ENCODE data around the gene BMP8A. TPM values are rescaled to one million over a fixed set of nuclear protein-coding genes. Genes with fewer than 3 reads are reported as not detected.
"Not testable (repeated sequence)": the region's sequence is repeated elsewhere in the genome, so short reads cannot be mapped to it uniquely, and the experiment has no call there.

The BMP8A gene
- total and polyA plus RNA-seq, 7 experiments from 2014 or later = 0.12 to 0.19 TPM; not detected in 5

DNA sequence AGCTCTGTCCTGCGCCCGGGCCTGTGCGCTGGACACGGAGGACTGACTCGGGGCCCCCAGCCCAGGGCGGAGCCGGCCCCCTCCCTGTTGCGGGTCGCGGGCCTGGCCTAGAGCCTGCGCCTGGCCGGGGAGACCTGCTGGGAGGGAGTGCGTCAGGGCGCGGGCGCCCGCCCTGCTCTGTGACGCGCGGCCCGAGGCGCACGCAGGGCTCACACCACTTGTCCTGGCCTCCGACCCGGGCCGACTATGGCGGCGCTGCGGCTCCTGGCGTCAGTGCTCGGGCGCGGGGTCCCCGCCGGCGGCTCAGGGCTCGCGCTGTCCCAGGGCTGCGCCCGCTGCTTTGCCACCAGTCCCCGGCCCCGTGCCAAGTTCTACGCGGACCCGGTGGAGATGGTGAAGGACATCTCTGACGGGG is 23.3 kb downstream of the BMP8A start:
- H3K9me3 ChIP-seq (ENCODE audit: control insufficient read depth in 2 of 3, low read length in 3 of 3); H3K27ac Mint-ChIP-seq; CTCF ChIA-PET; H3K27ac ChIP-seq (ENCODE audit: low read depth, low read length); DNase-seq; H3K27me3 Mint-ChIP-seq; H3K4me1 Mint-ChIP-seq; H3K36me3 ChIP-seq (ENCODE audit: control insufficient read depth in 2 of 3, insufficient read depth in 3 of 3, low read length in 3 of 3); H3K4me1 ChIP-seq (ENCODE audit: control insufficient read depth in 2 of 2, insufficient read depth in 2 of 2, low read length in 2 of 2); H3K9me3 Mint-ChIP-seq; POLR2A ChIA-PET; H3K4me3 ChIP-seq (ENCODE audit: low read length); intact Hi-C loops (cut with micrococcal nuclease); H3K27me3 ChIP-seq (ENCODE audit: control insufficient read depth in 2 of 2, insufficient read depth in 2 of 2, low read length in 2 of 2); H3K4me3 Mint-ChIP-seq; H3K36me3 Mint-ChIP-seq: not testable (repeated sequence)
- ATAC-seq = peak; percentile 30

DNA sequence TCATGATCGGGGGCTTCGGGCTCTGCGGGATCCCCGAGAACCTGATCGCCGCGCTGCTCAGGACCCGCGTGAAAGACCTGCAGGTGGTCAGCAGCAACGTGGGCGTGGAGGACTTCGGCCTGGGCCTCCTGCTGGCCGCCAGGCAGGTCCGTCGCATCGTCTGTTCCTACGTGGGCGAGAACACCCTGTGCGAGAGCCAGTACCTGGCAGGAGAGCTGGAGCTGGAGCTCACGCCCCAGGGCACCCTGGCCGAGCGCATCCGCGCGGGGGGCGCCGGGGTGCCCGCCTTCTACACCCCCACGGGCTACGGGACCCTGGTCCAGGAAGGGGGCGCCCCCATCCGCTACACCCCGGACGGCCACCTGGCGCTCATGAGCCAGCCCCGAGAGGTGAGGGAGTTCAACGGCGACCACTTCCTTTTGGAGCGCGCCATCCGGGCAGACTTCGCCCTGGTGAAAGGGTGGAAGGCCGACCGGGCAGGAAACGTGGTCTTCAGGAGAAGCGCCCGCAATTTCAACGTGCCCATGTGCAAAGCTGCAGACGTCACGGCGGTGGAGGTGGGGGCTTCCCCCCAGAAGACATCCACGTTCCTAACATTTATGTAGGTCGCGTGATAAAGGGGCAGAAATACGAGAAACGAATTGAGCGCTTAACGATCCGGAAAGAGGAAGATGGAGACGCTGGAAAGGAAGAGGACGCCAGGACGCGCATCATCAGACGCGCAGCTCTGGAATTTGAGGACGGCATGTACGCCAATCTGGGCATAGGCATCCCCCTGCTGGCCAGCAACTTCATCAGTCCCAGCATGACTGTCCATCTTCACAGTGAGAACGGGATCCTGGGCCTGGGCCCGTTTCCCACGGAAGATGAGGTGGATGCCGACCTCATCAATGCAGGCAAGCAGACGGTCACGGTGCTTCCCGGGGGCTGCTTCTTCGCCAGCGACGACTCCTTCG is 24.0 kb downstream of the BMP8A start:
- H3K36me3 Mint-ChIP-seq; H3K4me1 Mint-ChIP-seq; H3K36me3 ChIP-seq (ENCODE audit: control insufficient read depth in 2 of 3, insufficient read depth in 3 of 3, low read length in 3 of 3); DNase-seq; H3K4me3 ChIP-seq (ENCODE audit: low read length); H3K9me3 ChIP-seq (ENCODE audit: control insufficient read depth in 2 of 3, low read length in 3 of 3); CTCF ChIA-PET; H3K4me1 ChIP-seq (ENCODE audit: control insufficient read depth in 2 of 2, insufficient read depth in 2 of 2, low read length in 2 of 2); POLR2A ChIA-PET; H3K9me3 Mint-ChIP-seq; H3K27ac ChIP-seq (ENCODE audit: low read depth, low read length); H3K27me3 ChIP-seq (ENCODE audit: control insufficient read depth in 2 of 2, insufficient read depth in 2 of 2, low read length in 2 of 2); H3K27me3 Mint-ChIP-seq; intact Hi-C loops (cut with micrococcal nuclease): not testable (repeated sequence)
- peak overlapping the region in 1 of 9 donors; percentile 18 for H3K27ac Mint-ChIP-seq
- ATAC-seq = peak; percentile 22
- H3K4me3 Mint-ChIP-seq = peak overlapping the region in 4 of 10 donors; percentile 32 to 78 (median 50)

DNA sequence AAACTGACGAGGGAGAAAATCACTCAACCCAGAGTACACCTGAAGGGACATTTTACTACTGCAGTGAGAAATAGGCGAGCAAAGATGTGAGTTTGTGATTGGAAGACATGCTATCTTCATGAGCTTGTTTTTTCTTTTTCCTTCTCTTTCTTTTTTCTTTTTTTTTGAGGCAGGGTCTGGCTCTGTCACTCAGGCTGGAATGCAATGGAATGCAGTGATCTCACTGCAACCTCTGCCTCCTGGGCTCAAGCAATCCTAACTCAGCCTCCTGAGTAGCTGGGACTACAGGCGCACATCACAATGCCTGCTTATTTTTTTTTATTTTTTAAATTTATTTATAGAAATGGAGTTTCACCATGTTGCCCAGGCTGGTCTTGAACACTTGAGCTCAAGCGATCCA is 25.4 kb downstream of the BMP8A start:
- POLR2A ChIA-PET; H3K4me1 Mint-ChIP-seq; intact Hi-C loops (cut with micrococcal nuclease); H3K36me3 ChIP-seq (ENCODE audit: control insufficient read depth in 2 of 3, insufficient read depth in 3 of 3, low read length in 3 of 3); H3K27me3 Mint-ChIP-seq; H3K4me3 ChIP-seq (ENCODE audit: low read length); H3K36me3 Mint-ChIP-seq; H3K27ac Mint-ChIP-seq; H3K27me3 ChIP-seq (ENCODE audit: control insufficient read depth in 2 of 2, insufficient read depth in 2 of 2, low read length in 2 of 2); ATAC-seq; DNase-seq; H3K4me1 ChIP-seq (ENCODE audit: control insufficient read depth in 2 of 2, insufficient read depth in 2 of 2, low read length in 2 of 2); H3K27ac ChIP-seq (ENCODE audit: low read depth, low read length); H3K9me3 Mint-ChIP-seq; CTCF ChIA-PET; H3K9me3 ChIP-seq (ENCODE audit: control insufficient read depth in 2 of 3, low read length in 3 of 3); H3K4me3 Mint-ChIP-seq: not testable (repeated sequence)

- H3K27me3 ChIP-seq (ENCODE audit: control insufficient read depth in 2 of 2, insufficient read depth in 2 of 2, low read length in 2 of 2); ATAC-seq; CTCF ChIA-PET; H3K4me3 Mint-ChIP-seq; H3K27ac Mint-ChIP-seq; H3K4me1 Mint-ChIP-seq; intact Hi-C loops (cut with micrococcal nuclease); H3K4me1 ChIP-seq (ENCODE audit: control insufficient read depth in 2 of 2, insufficient read depth in 2 of 2, low read length in 2 of 2); DNase-seq; H3K4me3 ChIP-seq (ENCODE audit: low read length); H3K9me3 Mint-ChIP-seq; H3K27me3 Mint-ChIP-seq; H3K27ac ChIP-seq (ENCODE audit: low read depth, low read length); H3K36me3 Mint-ChIP-seq; H3K9me3 ChIP-seq (ENCODE audit: control insufficient read depth in 2 of 3, low read length in 3 of 3); H3K36me3 ChIP-seq (ENCODE audit: control insufficient read depth in 2 of 3, insufficient read depth in 3 of 3, low read length in 3 of 3); POLR2A ChIA-PET: not testable (repeated sequence)
These were observed 26.5 kb downstream of the BMP8A start for GRCh38 chr1:39517936-39518335.

- H3K36me3 Mint-ChIP-seq = not testable (repeated sequence)
These were observed 27.9 kb downstream of the BMP8A start for GRCh38 chr1:39519376-39519775.

DNA sequence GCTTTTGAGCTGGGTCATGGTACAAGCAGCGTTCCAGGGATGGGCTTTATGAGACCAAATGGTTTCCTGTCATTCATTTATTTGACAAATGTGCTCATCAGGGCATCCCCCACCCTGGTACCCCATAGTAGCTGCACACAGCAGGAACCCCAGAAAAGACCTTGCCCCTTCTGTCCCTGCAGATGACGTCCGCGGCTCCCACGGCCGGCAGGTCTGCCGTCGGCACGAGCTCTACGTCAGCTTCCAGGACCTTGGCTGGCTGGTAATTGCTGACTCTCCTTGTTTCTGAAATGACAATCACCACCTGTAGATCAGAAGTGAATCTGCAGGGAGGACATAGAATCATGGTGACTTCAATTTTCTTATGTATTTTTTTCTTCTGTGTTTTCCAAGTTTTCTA is 30.8 kb downstream of the BMP8A start:
- ATAC-seq; H3K27ac Mint-ChIP-seq; DNase-seq; H3K9me3 ChIP-seq (ENCODE audit: control insufficient read depth in 2 of 3, low read length in 3 of 3); H3K27me3 ChIP-seq (ENCODE audit: control insufficient read depth in 2 of 2, insufficient read depth in 2 of 2, low read length in 2 of 2); POLR2A ChIA-PET; intact Hi-C loops (cut with micrococcal nuclease); H3K27ac ChIP-seq (ENCODE audit: low read depth, low read length); H3K4me1 Mint-ChIP-seq; H3K4me1 ChIP-seq (ENCODE audit: control insufficient read depth in 2 of 2, insufficient read depth in 2 of 2, low read length in 2 of 2); CTCF ChIA-PET; H3K9me3 Mint-ChIP-seq; H3K4me3 ChIP-seq (ENCODE audit: low read length); H3K36me3 Mint-ChIP-seq; H3K27me3 Mint-ChIP-seq; H3K4me3 Mint-ChIP-seq: not testable (repeated sequence)
- peaks cover 0 to 17% (median 0%) of the 10 kb centered on the region in 3 experiments for H3K36me3 ChIP-seq (ENCODE audit: control insufficient read depth in 2 of 3, insufficient read depth in 3 of 3, low read length in 3 of 3)

More at GRCh38 chr1:39519376-39519775, 27.9 kb downstream of the BMP8A start:
- H3K4me3 ChIP-seq (ENCODE audit: low read length); H3K27ac Mint-ChIP-seq; H3K27ac ChIP-seq (ENCODE audit: low read depth, low read length); CTCF ChIA-PET; H3K9me3 ChIP-seq (ENCODE audit: control insufficient read depth in 2 of 3, low read length in 3 of 3); ATAC-seq; intact Hi-C loops (cut with micrococcal nuclease); H3K9me3 Mint-ChIP-seq; H3K36me3 ChIP-seq (ENCODE audit: control insufficient read depth in 2 of 3, insufficient read depth in 3 of 3, low read length in 3 of 3); DNase-seq; POLR2A ChIA-PET; H3K27me3 ChIP-seq (ENCODE audit: control insufficient read depth in 2 of 2, insufficient read depth in 2 of 2, low read length in 2 of 2); H3K4me1 Mint-ChIP-seq; H3K27me3 Mint-ChIP-seq; H3K4me1 ChIP-seq (ENCODE audit: control insufficient read depth in 2 of 2, insufficient read depth in 2 of 2, low read length in 2 of 2); H3K4me3 Mint-ChIP-seq: not testable (repeated sequence)
